ENCODE measurements around the gene SSH2.

GRCh38 chr17:29747660-29748059 lies 182.4 kb downstream of the SSH2 start:
- TF ChIP-seq CTCF (IDR thresholded peaks at IDR 0.05; ENCODE audit: poor library complexity, severe bottlenecking): no peak
- TF ChIP-seq POLR2AphosphoS5 (IDR thresholded peaks at IDR 0.05): no peak
- no peak for TF ChIP-seq RAD21 (conservative IDR thresholded peaks at IDR 0.05)

Data from neural cell (in vitro differentiated cells).